DOHH2 (cell line): ENCODE measurements around the gene USP31.

Experiments used
- EZH2phosphoT487 ChIP-seq: fragments of 200-600 bp; sonication (generic); IDR thresholded peaks from 2 replicates; pipeline ENCODE4 v1.6.1; 2017; ENCODE audit warnings: borderline replicate concordance, mild to moderate bottlenecking, antibody characterized with exemption, low read length, moderate library complexity, mixed read lengths
- TF ChIP-seq, protein P1 (sequence below): fragments of 200-600 bp; sonication (generic); IDR thresholded peaks from one replicate; pipeline ENCODE4 v1.5.1; 2014; ENCODE audit warnings: antibody characterized with exemption, mild to moderate bottlenecking, low read depth, low read length; ENCODE audit not compliant: poor library complexity, severe bottlenecking

DNA sequence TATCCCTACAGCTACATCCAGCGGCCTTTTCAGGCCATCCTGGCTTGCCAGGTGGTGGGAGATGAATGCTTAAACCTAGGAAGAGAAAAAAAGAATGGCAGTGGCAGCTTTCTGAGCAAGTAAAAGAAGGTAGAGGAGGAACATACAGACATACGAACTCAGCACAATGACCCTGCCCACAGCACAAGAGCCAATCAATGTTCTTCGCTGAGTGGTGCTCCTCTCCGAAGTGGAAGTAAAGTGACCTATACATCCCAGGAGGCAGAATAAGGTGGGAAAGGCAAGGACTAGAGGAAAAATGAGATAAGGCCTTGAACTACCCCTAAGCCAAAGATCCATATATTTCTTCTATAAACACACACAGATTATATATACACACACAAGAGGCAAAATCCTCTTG lies 28.7 kb downstream of the USP31 start:
- TF ChIP-seq, protein P1, sequence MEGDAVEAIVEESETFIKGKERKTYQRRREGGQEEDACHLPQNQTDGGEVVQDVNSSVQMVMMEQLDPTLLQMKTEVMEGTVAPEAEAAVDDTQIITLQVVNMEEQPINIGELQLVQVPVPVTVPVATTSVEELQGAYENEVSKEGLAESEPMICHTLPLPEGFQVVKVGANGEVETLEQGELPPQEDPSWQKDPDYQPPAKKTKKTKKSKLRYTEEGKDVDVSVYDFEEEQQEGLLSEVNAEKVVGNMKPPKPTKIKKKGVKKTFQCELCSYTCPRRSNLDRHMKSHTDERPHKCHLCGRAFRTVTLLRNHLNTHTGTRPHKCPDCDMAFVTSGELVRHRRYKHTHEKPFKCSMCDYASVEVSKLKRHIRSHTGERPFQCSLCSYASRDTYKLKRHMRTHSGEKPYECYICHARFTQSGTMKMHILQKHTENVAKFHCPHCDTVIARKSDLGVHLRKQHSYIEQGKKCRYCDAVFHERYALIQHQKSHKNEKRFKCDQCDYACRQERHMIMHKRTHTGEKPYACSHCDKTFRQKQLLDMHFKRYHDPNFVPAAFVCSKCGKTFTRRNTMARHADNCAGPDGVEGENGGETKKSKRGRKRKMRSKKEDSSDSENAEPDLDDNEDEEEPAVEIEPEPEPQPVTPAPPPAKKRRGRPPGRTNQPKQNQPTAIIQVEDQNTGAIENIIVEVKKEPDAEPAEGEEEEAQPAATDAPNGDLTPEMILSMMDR: no peak
- TF ChIP-seq EZH2phosphoT487: no peak
